DND-41 (cell line): ENCODE measurements around the gene SUN5.

Source experiments
- ATAC-seq: fragments of 200-7000 bp; cut with Tn5 transposase; 3 replicates; pipeline ENCODE4 v1.9.1; 2021; ENCODE audit warnings: low read depth; ENCODE audit not compliant: insufficient read depth
- DNase-seq: peaks from one replicate; pipeline ENCODE4 v3.0.0-alpha.2; 2020
- H2AFZ ChIP-seq: 2 replicates; pipeline ENCODE4 v1.6.0; 2012; ENCODE audit warnings: low read depth, low read length
- H3K27ac ChIP-seq: 2 replicates; pipeline ENCODE4 v1.5.1; 2012; ENCODE audit warnings: low read length, inconsistent platforms
- H3K27me3 ChIP-seq: fragments of 200-600 bp; sonication (generic); 2 replicates; pipeline ENCODE4 v1.6.0; 2012; ENCODE audit warnings: low read length, mild to moderate bottlenecking, inconsistent platforms; ENCODE audit not compliant: insufficient read depth, poor library complexity
- H3K36me3 ChIP-seq: 2 replicates; pipeline ENCODE4 v1.5.1; 2012; ENCODE audit warnings: low read length, inconsistent platforms; ENCODE audit not compliant: insufficient read depth
- H3K4me1 ChIP-seq: 2 replicates; pipeline ENCODE4 v1.5.1; 2012; ENCODE audit warnings: mild to moderate bottlenecking, low read length; ENCODE audit not compliant: insufficient read depth
- H3K4me2 ChIP-seq: 2 replicates; pipeline ENCODE4 v1.6.0; 2012; ENCODE audit warnings: mild to moderate bottlenecking, moderate library complexity, low read length, inconsistent platforms; ENCODE audit not compliant: insufficient read depth
- H3K4me3 ChIP-seq, 2 experiments: fragments of 200-600 bp in 1 of 2; shearing (Covaris generic) in 1 of 2; 2 replicates each; pipeline ENCODE4 v1.5.1; 2012 to 2016; ENCODE audit warnings: inconsistent platforms in 2 of 2, low read length in 2 of 2, mild to moderate bottlenecking in 2 of 2, low read depth in 1 of 2, moderate library complexity in 1 of 2
- H3K79me2 ChIP-seq: 2 replicates; pipeline ENCODE4 v1.6.0; 2012; ENCODE audit warnings: low read length, inconsistent platforms; ENCODE audit not compliant: insufficient read depth
- H3K9ac ChIP-seq: 2 replicates; pipeline ENCODE4 v1.6.0; 2012; ENCODE audit warnings: low read depth, mild to moderate bottlenecking, inconsistent platforms, low read length, moderate library complexity
- H3K9me3 ChIP-seq: 2 replicates; pipeline ENCODE4 v1.5.1; 2012; ENCODE audit warnings: low read length, moderate library complexity, mild to moderate bottlenecking, inconsistent platforms; ENCODE audit not compliant: insufficient read depth, severe bottlenecking
- H4K20me1 ChIP-seq: 2 replicates; pipeline ENCODE4 v1.6.0; 2012; ENCODE audit warnings: low read length; ENCODE audit not compliant: insufficient read depth
- EZH2 ChIP-seq: IDR thresholded peaks from 3 replicates; pipeline ENCODE4 v1.6.1; 2012; ENCODE audit warnings: borderline replicate concordance, low read depth, mild to moderate bottlenecking, moderate library complexity, low read length, inconsistent platforms; ENCODE audit not compliant: severe bottlenecking
- TF ChIP-seq, protein P1 (sequence below): IDR thresholded peaks from 2 replicates; pipeline ENCODE4 v1.5.1; 2012; ENCODE audit warnings: borderline replicate concordance, low read length, moderate library complexity, mild to moderate bottlenecking; ENCODE audit not compliant: poor library complexity, severe bottlenecking; ENCODE audit errors: extremely low read depth

SUN5 gene

DNA sequence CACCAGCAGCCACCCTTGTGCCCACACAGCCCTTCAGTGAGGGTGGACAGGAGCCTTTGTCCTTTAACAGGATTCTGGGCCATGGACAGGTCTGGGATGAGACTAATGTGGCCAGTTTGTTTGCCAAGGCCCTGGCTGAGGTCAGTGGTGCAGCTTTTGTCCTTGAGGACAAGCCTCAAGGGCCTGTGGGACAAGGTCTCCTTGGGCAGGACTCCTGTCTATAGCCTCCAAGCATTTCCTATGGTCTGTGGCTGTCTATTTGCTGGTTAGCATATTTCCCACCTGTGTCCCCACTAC lies 44.1 kb downstream of the SUN5 start:
- Histone ChIP-seq H2AFZ (no peak overlapping the region), H3K4me3 (no peak overlapping the region), H3K4me2 (no peak overlapping the region), H3K79me2 (no peaks in the 10 kb centered on the region), H3K27ac (no peak overlapping the region), H3K9me3 (peaks cover 24% of the 10 kb centered on the region), H4K20me1 (no peaks in the 10 kb centered on the region), H3K36me3 (no peaks in the 10 kb centered on the region), H3K9ac (no peak overlapping the region), H3K27me3 (no peaks in the 10 kb centered on the region), H3K4me1 (peaks cover 3% of the 10 kb centered on the region)
- ATAC-seq, result no peak
- DNase-seq, result no peak
- TF ChIP-seq EZH2, result no peak
- TF ChIP-seq, protein P1, sequence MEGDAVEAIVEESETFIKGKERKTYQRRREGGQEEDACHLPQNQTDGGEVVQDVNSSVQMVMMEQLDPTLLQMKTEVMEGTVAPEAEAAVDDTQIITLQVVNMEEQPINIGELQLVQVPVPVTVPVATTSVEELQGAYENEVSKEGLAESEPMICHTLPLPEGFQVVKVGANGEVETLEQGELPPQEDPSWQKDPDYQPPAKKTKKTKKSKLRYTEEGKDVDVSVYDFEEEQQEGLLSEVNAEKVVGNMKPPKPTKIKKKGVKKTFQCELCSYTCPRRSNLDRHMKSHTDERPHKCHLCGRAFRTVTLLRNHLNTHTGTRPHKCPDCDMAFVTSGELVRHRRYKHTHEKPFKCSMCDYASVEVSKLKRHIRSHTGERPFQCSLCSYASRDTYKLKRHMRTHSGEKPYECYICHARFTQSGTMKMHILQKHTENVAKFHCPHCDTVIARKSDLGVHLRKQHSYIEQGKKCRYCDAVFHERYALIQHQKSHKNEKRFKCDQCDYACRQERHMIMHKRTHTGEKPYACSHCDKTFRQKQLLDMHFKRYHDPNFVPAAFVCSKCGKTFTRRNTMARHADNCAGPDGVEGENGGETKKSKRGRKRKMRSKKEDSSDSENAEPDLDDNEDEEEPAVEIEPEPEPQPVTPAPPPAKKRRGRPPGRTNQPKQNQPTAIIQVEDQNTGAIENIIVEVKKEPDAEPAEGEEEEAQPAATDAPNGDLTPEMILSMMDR, result no peak

DNA sequence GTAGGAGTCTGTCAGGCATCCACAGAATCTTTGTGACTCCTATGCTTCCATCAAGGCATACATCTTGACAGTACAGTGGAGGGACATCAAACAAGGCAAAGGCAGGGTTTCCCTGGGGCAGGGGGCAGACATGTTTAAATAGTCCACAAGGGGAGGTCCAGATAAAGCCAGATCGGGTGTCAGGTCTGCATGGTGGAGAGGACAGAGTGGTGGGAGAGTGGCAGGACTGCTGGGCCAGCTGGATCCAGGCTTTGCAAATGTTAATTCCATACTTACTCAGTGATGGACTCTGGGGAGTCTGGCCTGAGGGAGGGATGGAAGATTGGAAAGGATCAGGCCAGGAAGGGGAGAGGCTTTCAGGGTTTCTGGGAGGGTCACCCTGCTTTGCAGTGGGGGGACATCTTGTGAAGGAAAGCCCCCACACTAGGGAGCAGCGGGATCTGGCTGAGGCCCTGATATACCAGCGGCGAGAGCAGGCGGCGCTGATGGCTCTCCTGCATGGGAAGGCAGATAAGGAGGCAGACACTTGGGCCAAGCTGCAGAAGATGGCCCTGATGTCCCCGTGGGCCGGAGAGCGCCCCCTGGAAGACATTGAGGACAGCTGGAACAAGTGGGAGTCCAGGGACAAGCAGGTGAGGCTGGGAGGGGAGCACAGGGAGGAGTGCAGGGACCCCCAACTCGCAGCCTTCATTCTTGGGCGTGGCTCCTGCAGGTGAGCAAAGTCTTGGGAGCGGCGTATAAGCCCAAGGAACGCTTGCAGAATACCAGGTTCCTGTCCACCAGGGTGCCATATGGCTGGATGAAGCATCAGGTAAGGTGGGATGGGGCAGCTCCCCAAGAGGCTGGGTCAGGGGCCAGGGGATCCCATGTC lies 44.6 kb downstream of the SUN5 start:
- TF ChIP-seq, protein P1, result no peak
- TF ChIP-seq EZH2, result no peak
- peaks cover 24% of the 10 kb centered on the region for H3K9me3 ChIP-seq
- no peak overlapping the region for H2AFZ ChIP-seq
- no peaks in the 10 kb centered on the region for H3K27me3 ChIP-seq
- H4K20me1 ChIP-seq, result no peaks in the 10 kb centered on the region
- H3K36me3 ChIP-seq, result no peaks in the 10 kb centered on the region
- no peak overlapping the region for H3K27ac ChIP-seq
- no peak for DNase-seq
- H3K4me1 ChIP-seq, result no peaks in the 10 kb centered on the region
- H3K4me3 ChIP-seq, result no peak overlapping the region
- H3K9ac ChIP-seq, result no peak overlapping the region
- H3K79me2 ChIP-seq, result no peaks in the 10 kb centered on the region
- ATAC-seq, result no peak
- H3K4me2 ChIP-seq, result no peak overlapping the region

DNA sequence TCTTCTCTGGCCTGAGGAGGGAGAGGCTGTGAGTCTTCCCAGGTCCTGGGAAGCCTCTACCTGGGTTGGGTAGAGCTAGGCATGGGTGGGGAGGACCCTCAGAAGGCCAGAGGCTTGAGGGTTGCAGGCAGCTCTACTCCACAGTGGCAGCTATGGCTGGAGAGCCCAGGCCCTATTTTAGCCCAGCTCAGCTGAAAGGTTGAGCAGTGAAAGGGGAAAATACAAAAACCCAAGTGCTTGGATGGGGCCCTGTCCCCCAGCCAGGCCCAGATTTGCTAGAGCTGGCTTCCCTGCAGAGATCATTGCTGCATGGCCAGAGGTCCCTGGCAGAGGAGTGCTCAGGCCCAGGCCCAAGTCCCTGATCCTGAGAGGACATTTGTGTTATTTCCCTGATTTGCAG lies 45.7 kb downstream of the SUN5 start:
- Histone ChIP-seq H3K9ac (no peak overlapping the region), H3K79me2 (no peaks in the 10 kb centered on the region), H4K20me1 (no peaks in the 10 kb centered on the region), H3K4me3 (no peak overlapping the region), H3K27me3 (no peaks in the 10 kb centered on the region), H3K9me3 (peaks cover 26% of the 10 kb centered on the region), H3K4me1 (no peaks in the 10 kb centered on the region), H2AFZ (no peak overlapping the region), H3K36me3 (no peaks in the 10 kb centered on the region), H3K4me2 (no peak overlapping the region), H3K27ac (no peak overlapping the region)
- no peak for ATAC-seq
- TF ChIP-seq EZH2, result no peak
- TF ChIP-seq, protein P1, result no peak
- no peak for DNase-seq
